IPS-NIHi7 (cell line): ENCODE results near the gene IQCB1.
A peak's percentile ranks its signal among the peaks of the same experiment; 100 is the strongest.
"Not testable (repeated sequence)": the region's sequence is repeated elsewhere in the genome, so short reads cannot be mapped to it uniquely, and the experiment has no call there.

Source experiments
- DNase-seq: peaks from one replicate; pipeline ENCODE4 v3.0.0; 2012; ENCODE audit warnings: mixed read lengths; ENCODE audit errors: extremely low spot score

The IQCB1 gene

DNA sequence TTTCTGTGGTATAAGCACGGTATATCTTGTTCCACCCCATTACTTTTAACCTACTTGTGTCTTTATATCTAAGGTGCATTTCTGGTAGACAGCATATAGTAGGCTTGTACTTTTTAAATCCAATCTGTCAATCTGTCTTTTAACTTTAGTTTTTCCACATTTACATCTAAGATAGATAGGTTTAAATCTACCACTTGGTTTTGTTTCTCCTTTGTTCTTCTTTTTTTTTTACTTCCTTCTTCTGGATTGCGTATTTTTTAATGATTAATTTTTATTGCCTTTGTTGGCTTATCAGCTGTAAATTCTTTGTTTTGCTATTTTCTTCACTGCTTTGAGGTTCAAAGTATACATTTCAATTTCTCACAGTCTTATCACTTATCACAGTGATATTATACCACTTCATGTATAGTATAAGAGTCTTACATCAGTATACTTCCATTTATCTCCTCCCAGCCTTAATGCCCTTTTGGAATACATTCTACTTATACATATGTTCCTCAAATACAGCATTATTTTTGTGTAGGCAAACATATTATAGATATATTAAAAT lies 31.0 kb downstream of the IQCB1 start:
- DNase-seq, result no peak

DNA sequence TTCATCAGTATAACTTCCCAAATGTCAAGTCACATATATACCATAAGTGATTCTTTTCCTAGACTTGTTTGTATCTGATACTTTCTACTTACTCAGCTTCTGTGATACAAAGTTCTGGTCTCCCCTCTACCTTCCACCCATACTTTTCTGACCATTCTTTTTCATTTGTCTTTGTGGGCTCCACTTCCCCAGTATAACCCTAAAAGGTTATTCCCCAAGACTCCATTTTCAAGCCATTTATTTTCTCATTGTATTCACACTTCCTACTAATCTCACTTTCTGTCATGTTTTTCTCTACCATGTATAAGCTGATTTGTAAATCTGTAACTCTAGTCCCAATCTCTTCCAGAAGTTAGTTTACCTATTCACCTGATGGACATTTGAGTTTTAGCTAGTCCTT lies 34.0 kb downstream of the IQCB1 start:
- no peak for DNase-seq

DNA sequence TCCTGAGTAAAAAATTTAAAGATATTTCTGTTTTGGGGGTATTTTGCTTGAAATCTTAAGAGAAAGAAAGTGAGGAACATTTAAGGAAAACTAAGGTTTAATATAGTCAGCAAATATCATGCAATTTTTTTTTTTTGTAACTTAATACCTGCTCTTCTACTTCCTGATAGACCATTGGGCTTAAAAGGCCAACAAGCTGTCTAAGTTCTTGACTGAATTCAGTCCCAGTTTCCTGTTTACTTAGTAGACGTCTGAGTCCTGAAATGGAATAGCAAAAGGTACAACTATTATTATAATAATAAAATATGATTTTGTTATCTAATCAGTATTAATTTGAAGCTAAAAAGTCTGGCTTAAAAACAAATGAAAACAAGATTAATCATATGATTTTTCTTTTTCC lies 37.9 kb downstream of the IQCB1 start:
- no peak for DNase-seq

DNA sequence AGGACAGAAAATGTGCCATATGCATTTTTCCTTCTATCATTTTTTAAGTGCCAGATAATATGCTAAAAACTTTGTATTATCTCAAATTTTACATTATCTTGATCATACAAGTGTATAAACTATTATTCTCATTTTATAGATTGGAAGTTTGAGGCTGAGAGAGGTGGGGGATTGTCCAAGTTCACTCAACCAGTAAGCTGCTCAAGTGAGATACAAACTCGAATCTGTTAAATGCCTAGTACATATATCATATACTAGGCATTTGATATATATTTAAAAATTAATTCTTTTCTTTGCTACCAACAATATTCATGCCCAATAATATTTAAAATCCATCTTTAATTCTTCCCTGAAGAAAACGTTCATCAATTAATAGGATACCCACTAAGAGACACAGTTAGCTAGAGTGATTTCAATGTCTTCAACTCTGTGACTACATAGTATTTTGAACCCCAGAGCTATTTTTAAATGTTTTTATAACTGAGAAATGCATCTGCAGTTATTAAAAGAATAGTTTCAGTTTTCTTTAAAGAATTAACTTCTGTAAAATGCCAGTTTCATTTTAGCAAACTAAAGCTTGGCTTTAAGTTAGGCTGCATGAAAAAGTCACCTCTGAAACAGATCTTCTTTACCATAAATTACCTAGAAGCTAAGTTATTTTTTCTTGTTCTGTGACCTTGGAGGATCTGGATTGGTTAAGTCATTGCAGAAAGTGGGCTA lies 40.4 kb downstream of the IQCB1 start:
- DNase-seq, result no peak

DNA sequence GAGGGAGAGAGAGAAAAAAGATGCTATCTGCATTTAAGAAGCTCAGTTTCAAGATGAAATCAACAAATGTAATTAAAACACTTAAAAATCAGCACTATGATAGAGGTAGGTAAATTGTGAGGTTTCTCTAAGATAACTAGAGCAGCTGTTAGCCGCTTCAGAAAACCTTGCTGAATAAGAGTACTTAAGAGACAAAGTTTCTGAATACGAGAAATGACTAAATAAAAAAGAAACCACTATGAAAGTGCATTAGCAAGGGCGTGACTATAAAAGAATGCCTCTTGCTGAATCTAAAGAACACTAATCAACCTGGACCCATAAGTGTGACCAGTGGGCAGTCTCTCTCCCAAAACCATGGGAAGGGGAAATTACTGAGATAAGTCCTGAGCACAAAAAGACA lies 41.8 kb downstream of the IQCB1 start:
- no peak for DNase-seq

DNA sequence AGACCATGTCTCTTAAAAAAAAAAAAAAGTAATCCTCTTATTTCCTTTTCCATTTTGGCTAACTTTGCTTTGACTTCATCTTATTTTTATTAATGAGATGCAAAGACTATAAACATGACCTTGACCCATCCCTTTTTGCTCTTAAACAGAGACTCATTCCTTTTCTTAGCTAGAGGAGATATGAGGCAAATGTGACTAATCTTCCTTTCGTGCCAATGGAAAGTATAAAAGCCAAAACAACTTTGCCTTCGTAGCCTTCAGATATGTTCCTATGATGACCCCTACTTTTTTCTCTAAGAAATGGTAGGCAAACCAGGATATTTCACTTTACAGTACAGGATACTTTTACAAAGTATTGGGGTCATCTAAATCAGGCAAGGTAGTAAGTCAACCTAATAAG lies 48.4 kb downstream of the IQCB1 start:
- DNase-seq, result no peak

DNA sequence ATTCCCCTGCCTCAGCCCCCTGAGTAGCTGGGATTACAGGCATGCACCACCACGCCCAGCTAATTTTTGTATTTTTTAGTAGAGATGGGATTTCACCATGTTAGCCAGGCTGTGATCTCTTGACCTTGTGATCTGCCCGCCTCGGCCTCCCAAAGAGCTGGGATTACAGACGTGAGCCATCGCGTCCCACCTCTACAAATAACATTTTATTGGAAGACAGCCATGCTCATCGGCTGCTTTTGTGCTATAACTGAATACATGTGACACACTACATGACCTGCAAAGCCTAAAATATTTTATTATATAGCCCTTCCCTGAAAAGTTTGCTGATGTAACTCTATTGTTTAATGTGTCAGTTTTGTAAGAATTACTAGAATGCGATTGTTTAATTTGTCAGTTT lies 52.1 kb downstream of the IQCB1 start:
- DNase-seq, result not testable (repeated sequence)

DNA sequence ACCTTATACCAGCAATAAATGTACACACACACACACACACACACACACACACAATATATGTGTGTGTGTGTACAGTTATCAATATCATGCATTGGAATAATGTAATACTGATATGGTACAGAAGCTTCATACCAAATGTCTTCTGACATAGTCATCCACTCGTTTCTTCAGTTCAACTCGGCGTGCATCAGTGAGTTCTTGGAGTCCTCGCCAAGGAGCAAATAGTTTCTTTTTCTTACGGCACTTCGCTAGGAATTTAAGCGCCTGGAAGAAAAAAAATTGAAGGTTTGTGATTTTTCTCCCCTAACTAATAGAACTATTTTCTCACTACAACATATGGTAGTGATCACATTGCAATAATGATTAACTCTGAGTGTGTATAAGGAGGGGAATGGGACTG lies 53.2 kb downstream of the IQCB1 start:
- DNase-seq, result no peak

DNA sequence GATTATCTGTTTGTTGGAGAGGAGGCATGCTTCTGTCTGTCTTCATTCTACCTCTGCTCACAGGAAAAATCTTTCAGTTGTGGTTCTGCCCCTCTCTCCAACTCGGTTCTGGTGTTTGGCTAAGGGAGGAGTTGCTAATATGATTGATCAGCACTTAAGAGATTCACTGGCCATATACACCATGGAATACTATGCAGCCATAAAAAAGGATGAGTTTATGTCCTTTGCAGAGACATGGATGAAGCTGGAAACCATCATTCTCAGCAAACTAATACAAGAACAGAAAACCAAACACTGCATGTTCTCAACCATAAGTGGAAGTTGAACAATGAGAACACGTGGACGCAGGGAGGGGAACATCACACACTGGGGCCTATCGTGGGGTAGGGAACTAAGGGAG lies 59.8 kb downstream of the IQCB1 start:
- not testable (repeated sequence) for DNase-seq

DNA sequence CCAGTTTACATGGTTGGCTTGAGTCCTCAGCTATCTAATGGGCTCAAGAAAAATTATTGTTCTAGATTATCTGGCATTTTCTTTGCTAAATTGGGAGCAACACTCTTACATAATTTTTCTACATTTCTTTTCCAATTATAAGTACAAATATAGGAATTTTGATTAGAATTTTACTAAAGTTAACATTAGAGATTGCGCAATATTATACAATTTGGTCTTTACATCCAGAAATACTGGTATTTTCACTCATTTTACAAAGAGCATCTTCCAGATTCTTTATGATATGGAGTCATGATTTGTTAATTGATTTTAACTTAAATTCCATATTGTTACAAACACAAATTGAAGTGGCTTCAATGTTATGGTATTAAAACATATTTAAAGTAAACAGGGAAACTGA lies 65.6 kb downstream of the IQCB1 start:
- no peak for DNase-seq

DNA sequence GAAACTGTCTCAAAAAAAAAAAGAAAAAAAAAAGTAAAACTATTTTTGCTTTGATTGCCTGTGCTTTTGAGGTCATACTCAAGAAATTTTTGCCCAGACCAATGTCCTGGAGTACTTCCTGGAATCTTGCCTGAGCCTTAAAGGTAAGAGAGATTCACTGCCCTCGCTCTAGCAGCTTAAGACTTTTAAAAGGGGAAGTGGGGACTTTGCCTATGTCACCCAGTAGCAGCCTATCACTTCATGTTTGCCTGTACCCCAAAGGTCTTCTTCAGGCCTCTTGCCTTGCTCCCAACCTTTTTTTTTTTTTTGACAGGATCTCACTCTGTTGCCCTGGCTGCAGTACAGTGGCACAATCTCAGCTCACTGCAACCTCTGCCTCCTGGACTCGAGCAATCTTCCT lies 66.4 kb downstream of the IQCB1 start:
- DNase-seq, result no peak

DNA sequence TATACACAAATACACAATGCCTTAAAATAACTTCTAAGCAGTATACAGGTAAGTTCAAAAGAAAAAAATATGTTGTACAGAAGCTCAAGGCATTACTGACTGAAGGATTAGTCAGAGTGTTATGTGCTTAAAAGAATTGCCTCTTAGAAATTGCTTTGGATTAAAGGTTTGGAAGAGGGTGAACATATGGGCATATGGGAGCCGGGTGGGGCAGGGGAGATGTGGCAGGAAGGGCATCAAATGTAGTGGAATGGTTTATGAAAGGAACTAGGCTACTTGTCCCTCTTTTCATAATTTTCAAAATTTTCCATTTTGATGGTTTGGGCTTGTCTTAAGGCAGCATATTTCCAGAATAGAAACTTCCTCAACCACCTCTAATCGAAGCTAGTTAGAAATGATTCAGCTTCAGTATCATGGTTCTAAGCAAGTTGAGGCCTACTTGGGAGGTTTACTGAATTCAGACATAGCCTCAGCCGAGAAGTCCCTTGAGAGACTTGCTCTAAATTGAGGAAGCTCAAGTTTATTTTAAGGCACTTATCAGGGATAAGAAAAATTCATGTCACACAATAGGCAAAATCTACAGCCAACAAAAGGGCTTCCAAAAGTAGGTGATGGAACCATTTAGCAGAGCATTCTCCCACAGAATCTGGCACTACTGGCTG lies 75.2 kb downstream of the IQCB1 start:
- DNase-seq, result no peak

DNA sequence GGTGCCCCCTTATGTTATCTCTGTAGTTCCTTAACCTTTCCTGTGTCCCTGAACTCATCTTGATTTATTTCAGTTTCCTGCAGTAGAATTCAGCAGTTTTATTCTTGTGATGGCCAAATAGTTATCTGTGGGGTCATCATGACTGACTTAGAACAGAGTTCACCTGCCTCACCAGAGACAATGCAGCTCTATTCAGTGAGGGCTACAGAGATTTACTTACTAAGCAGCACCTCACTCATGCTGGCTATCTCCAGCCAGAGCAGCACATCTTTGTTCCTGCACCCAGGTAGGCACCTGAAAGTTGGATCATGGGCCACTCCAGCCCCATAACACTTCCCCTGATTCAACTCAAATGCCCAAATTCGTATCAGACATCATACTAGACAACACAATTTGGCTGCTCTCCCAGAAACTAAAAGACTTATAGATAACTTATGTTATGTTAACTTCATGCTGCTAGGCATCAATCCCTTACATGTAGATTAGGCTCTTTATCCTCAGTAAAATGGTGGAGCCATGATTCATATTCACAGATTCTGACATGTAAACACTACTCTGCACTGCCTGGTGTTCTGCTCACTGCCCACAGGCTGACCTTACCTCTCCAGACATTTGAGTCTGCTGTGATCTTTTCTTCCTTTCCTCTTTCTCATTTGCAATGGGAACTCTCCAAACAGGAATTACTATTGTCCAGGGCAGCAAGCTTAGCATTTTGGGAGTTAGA lies 76.0 kb downstream of the IQCB1 start:
- DNase-seq, result no peak

DNA sequence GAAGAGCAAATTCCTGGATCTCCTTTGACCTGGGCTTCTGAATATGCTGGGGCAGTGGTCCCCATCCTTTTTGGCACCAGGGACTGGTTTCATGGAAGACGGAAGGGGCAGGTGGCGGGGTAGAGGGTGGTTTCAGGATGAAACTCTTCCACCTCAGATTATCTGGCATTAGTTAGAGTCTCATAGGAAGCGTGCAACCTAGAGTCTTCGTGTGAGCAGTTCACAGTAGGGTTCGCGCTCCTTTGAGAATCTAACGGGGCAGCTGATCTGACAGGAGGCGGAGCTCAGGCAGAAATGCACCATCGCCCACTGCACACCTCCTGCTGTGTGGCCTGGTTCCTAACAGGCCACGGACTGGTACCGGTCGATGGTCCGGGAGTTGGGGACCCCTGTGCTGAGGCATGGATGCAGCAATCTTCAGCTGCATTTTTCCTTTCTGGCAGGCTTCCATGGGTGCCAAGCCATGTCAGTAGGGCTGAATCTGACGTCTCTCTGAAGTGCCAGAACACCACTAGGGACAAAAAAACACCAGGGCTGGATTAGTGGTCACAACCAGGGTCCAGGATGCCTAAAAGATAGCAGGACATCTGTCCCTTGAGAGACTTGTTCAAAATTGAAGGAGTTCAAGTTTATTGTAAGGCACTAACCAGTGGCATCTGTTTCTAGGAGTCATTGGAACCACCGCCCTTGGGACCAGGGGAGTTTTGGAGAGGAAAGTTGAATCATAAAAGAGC lies 76.9 kb downstream of the IQCB1 start:
- no peak for DNase-seq

DNA sequence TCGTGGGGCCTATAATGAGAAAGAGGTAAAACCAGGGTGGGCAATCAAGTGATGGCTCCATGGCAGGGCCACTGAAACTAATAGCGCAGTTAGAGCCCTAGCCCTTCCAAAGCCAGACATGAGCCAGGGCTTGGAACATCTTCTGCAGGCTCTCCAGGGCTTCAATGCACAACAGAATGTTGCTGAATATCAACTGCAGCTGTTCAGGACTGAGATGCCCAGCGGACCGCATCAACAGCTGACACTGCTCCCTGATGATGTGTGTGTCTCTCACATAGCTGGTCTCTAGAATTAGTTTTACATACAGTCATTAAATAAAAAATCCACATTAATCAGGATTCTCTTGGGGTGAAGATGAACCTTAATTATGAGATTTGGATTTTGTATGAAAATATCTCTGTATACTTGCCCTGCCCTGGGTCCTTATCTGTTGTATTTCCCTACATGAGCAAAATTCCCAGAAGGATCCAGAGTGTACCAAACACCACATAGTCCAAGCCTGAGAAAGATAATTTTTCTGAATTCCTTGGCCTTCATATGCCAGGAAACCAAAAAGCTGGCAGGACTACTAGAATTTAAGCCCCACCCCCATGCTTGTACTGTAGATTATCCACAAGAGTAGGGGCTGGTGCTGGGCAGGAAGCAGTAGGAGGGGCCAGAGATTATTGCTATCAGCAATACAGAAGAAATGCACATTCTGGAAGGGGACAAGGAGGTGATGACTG lies 77.6 kb downstream of the IQCB1 start:
- DNase-seq, result no peak

DNA sequence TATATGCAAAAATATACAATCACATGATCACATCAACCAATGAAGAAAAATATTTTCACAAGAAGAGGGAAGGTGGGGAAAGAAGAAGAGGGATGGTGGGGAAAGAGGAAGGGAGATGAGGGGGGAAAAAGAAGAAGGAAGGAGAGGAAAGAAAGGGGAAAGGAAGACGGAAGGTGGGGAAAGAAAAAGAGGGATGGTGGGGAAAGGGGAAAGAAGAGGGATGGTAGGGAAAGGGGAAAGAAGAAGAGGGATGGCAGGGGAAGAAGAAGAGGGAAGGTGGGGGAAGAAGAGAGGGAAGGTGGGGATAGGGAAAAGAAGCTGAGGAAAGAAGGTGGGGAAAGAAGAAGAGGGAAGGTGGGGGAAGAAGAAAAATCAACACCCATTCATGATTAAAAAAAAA lies 82.1 kb downstream of the IQCB1 start:
- DNase-seq, result no peak

DNA sequence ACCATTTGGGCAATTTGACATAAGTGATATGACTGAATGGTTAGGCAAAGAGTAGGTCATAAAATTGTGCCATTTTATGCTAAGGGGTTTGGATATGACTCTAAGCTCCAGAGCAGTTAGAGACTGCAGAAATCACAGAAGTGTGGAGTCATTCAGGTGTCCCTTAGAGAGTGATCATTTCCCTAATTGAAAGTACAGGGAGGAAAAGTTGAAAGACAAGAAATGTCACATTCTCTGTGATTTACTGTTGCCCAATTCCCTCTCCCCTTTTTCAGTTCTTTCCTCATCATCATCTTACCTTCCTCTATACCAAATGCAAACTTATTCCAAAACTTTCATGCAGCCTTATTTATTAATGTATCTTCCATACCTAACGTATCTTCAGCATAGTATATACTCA lies 82.6 kb downstream of the IQCB1 start:
- no peak for DNase-seq

DNA sequence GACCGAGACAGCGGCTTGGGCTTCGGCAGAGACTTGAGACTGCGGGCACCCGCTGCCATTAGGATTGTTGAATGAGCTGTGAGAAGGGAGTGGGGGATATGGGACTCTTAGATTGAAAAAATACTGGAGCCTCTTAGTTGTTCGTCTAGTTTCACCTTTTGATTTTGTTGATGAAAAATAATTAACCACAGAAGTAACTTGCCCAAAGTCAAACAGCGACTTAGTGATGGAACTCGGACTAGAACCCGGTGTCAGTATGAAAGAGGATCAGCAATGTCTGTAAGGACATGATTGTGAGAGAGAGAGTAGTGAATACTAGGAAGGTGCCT lies 84.8 kb downstream of the IQCB1 start:
- no peak for DNase-seq

DNA sequence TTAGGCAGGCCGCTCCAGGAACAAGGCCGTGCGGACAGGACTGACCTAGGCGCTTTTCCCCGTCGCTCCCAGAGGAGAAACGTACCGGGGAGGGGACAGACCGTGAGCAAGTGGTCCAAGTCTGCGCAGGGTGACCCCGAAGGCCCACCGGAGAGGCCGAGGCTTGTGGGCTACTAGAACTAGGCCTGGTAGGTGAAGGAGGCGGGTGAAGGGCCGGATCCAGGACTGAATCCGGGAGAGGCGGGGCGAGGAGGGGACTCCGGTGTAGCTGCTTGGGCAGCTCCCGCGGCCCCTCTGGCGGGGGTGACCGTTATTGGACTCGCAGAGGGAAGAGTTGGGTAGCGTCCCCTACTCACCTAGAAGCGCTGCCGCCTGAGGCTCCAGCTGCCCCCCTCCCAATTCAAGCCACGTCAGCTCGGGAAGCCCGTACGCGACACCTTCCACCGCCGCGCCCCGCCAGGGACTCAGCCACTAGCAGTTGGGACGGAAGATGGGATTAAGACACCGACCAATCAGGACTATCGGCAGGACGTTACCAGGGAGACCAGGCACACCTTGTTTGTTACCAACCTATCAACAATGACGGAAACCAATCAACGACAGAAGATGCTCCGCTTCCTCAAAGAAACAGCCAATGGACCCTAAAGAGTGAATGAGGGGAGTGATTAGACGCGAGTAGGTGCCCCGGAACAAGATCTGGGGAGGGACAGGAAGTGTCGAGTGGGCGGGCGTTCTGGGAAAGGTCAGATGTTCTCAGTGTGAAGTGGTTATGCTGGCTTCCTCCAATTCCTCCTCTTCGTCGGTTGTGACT lies 85.4 kb downstream of the IQCB1 start, which contains the start of gene GOLGB1:
TSS of gene GOLGB1 (minus strand) at position 466 of the 811 bp plus-strand sequence. CDS start 18,770 bp downstream, outside the sequence.
- peak; percentile 97 for DNase-seq

DNA sequence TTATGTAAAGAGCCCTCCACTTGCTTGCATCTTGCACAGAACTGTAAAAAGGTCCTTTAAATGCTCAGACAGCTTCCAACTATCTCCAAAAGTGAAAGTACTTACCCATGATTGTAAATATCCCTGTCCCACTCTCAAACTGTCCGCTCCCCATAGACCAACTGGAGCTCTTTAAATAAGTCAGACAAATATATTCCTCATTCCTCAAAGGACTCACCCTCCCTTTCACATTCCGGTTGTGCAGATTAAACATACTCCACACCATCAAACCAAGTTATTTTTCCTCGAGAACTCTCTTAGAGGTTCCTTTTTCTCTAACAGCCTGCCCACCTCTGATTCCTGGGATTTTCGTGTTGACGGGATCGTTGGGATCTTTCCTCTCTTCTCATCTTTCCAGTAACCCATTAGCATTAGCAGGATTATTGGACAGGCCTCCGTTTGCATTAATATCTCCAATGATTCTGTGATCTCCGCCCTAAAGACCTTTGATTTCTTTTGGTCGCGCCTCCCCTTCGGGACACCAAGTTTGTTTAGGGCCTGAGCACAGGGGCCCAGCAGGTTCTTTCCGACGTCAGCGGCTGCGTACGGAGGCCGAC lies 86.1 kb downstream of the IQCB1 start:
- peak; percentile 48 for DNase-seq
